ENCODE measurements around the gene PLEKHS1. TPM values are rescaled to one million over a fixed set of nuclear protein-coding genes. Genes with fewer than 3 reads are reported as not detected.

PLEKHS1 gene
- total RNA-seq, 1 donor from 2014 or later: not detected

- Mint-ChIP-seq H3K27me3 (peaks cover 11% of the 10 kb centered on the region), H3K4me1 (ENCODE audit: low read depth) (peaks cover 8% of the 10 kb centered on the region), H3K9me3 (ENCODE audit: low read depth) (no peaks in the 10 kb centered on the region), H3K27ac (no peak overlapping the region), H3K36me3 (ENCODE audit: insufficient read depth) (no peaks in the 10 kb centered on the region), H3K4me3 (ENCODE audit: low read depth) (no peak overlapping the region)
- DNase-seq (ENCODE audit: low spot score, unreplicated experiment): no peak
- peak; percentile 30 for TF ChIP-seq CTCF (IDR thresholded peaks at IDR 0.05; ENCODE audit: unreplicated experiment)
These were observed 24.3 kb downstream of the PLEKHS1 start for GRCh38 chr10:113775686-113776294.

GRCh38 chr10:113776553-113776952 lies 25.1 kb downstream of the PLEKHS1 start:
- H3K36me3 Mint-ChIP-seq (ENCODE audit: insufficient read depth): no peaks in the 10 kb centered on the region
- H3K9me3 Mint-ChIP-seq (ENCODE audit: low read depth): no peaks in the 10 kb centered on the region
- no peak for TF ChIP-seq CTCF (IDR thresholded peaks at IDR 0.05; ENCODE audit: unreplicated experiment)
- no peak for DNase-seq (ENCODE audit: low spot score, unreplicated experiment)
- H3K4me3 Mint-ChIP-seq (ENCODE audit: low read depth): no peak overlapping the region
- H3K4me1 Mint-ChIP-seq (ENCODE audit: low read depth): peaks cover 4% of the 10 kb centered on the region
- H3K27me3 Mint-ChIP-seq: peaks cover 13% of the 10 kb centered on the region
- H3K27ac Mint-ChIP-seq: no peak overlapping the region

- H3K4me1 Mint-ChIP-seq (ENCODE audit: low read depth): no peaks in the 10 kb centered on the region
- peaks cover 18% of the 10 kb centered on the region for H3K27me3 Mint-ChIP-seq
- H3K4me3 Mint-ChIP-seq (ENCODE audit: low read depth): no peak overlapping the region
- no peaks in the 10 kb centered on the region for H3K9me3 Mint-ChIP-seq (ENCODE audit: low read depth)
- H3K27ac Mint-ChIP-seq: no peak overlapping the region
- no peak for DNase-seq (ENCODE audit: low spot score, unreplicated experiment)
- no peak for TF ChIP-seq CTCF (IDR thresholded peaks at IDR 0.05; ENCODE audit: unreplicated experiment)
- H3K36me3 Mint-ChIP-seq (ENCODE audit: insufficient read depth): no peaks in the 10 kb centered on the region
These were observed 29.3 kb downstream of the PLEKHS1 start for GRCh38 chr10:113780681-113781250.

- no peak for TF ChIP-seq CTCF (IDR thresholded peaks at IDR 0.05; ENCODE audit: unreplicated experiment)
- DNase-seq (ENCODE audit: low spot score, unreplicated experiment): no peak
- Mint-ChIP-seq H3K4me3 (ENCODE audit: low read depth) (no peak overlapping the region), H3K36me3 (ENCODE audit: insufficient read depth) (no peaks in the 10 kb centered on the region), H3K9me3 (ENCODE audit: low read depth) (no peaks in the 10 kb centered on the region), H3K27ac (no peak overlapping the region), H3K4me1 (ENCODE audit: low read depth) (no peaks in the 10 kb centered on the region), H3K27me3 (peaks cover 17% of the 10 kb centered on the region)
These were observed 30.9 kb downstream of the PLEKHS1 start for GRCh38 chr10:113782367-113782766.

GRCh38 chr10:113782986-113783704 lies 31.7 kb downstream of the PLEKHS1 start:
- Mint-ChIP-seq H3K27me3 (peaks cover 17% of the 10 kb centered on the region), H3K36me3 (ENCODE audit: insufficient read depth) (no peaks in the 10 kb centered on the region), H3K4me3 (ENCODE audit: low read depth) (no peak overlapping the region), H3K9me3 (ENCODE audit: low read depth) (no peaks in the 10 kb centered on the region), H3K4me1 (ENCODE audit: low read depth) (no peaks in the 10 kb centered on the region), H3K27ac (no peak overlapping the region)
- no peak for TF ChIP-seq CTCF (IDR thresholded peaks at IDR 0.05; ENCODE audit: unreplicated experiment)
- DNase-seq (ENCODE audit: low spot score, unreplicated experiment): no peak
